Ascending aorta (tissue), 2 donors: ENCODE results near the gene WASHC3. TPM values are rescaled to one million over a fixed set of nuclear protein-coding genes. Genes with fewer than 3 reads are reported as not detected.
"Not testable (repeated sequence)": the region's sequence is repeated elsewhere in the genome, so short reads cannot be mapped to it uniquely, and the experiment has no call there.

Experiments used
- DNase-seq, 2 donors: peaks; one replicate each; pipeline ENCODE4 v3.0.0-alpha.2; 2019; ENCODE audit warnings: low spot score in 2 of 2
- H3K27ac ChIP-seq, 2 donors: fragments of 200-600 bp; sonication (generic); one replicate each; pipeline ENCODE4 v1.5.1; 2016 to 2017; ENCODE audit warnings: mild to moderate bottlenecking in 1 of 2
- H3K27me3 ChIP-seq: fragments of 200-600 bp; sonication (generic); one replicate; pipeline ENCODE4 v1.5.1; 2017
- H3K36me3 ChIP-seq, 2 donors: fragments of 200-600 bp; sonication (generic); one replicate each; pipeline ENCODE4 v1.5.1; 2016
- H3K4me1 ChIP-seq, 2 donors: fragments of 200-600 bp; sonication (generic); one replicate each; pipeline ENCODE4 v1.5.1; 2016 to 2017; ENCODE audit warnings: mild to moderate bottlenecking in 1 of 2
- H3K4me3 ChIP-seq, 2 donors: fragments of 200-600 bp; sonication (generic); one replicate each; pipeline ENCODE4 v1.5.1; 2016 to 2017; ENCODE audit warnings: mild to moderate bottlenecking in 1 of 2
- H3K9me3 ChIP-seq, 2 donors: fragments of 200-600 bp; sonication (generic); one replicate each; pipeline ENCODE4 v1.5.1; 2016
- CTCF ChIP-seq, 3 experiments: fragments of 200-600 bp in 2 of 3; fragments of 450-650 bp in 1 of 3; sonication (generic) in 2 of 3; IDR thresholded peaks; one replicate each; pipeline ENCODE4 v1.5.1; 2016 to 2019; ENCODE audit warnings: antibody characterized with exemption in 3 of 3, mild to moderate bottlenecking in 1 of 3, moderate library complexity in 1 of 3
- intact Hi-C: fragments of 100-400 bp; cut with DNase I; formaldehyde crosslinking; loops from one replicate; pipeline ENCODE4 v1.15.1; 2023
- total RNA-seq: library from RNA; depleted of rRNA; stranded (reverse); fragments of >200 nt; gene quantifications from one replicate; pipeline ENCODE4 v1.1.0, GENCODE V29; 2016

WASHC3 gene
- total RNA-seq, 1 donor from 2014 or later: 36.4 TPM

- no peak overlapping the region for H3K27ac ChIP-seq
- intact Hi-C loops: no loop called here
- H3K4me1 ChIP-seq: peaks cover 0 to 5% of the 10 kb centered on the region in 2 donors
- peaks cover 8 to 18% of the 10 kb centered on the region in 2 donors for H3K36me3 ChIP-seq
- TF ChIP-seq CTCF (IDR thresholded peaks at IDR 0.05): no peak
- no peaks in the 10 kb centered on the region for H3K9me3 ChIP-seq
- H3K27me3 ChIP-seq: no peaks in the 10 kb centered on the region
- DNase-seq: no peak
- no peak overlapping the region for H3K4me3 ChIP-seq
Observed at GRCh38 chr12:102026728-102027127, 35.1 kb downstream of the WASHC3 start.

- Histone ChIP-seq H3K27ac (no peak overlapping the region), H3K4me3 (no peak overlapping the region), H3K9me3 (no peaks in the 10 kb centered on the region), H3K4me1 (peaks cover 0 to 5% of the 10 kb centered on the region in 2 donors), H3K27me3 (no peaks in the 10 kb centered on the region), H3K36me3 (peaks cover 8 to 15% of the 10 kb centered on the region in 2 donors)
- intact Hi-C loops: no loop called here
- DNase-seq: no peak
- TF ChIP-seq CTCF (IDR thresholded peaks at IDR 0.05): no peak
Observed at GRCh38 chr12:102024765-102025164, 37.0 kb downstream of the WASHC3 start.

GRCh38 chr12:102023343-102023930, 38.4 kb downstream of the WASHC3 start:
- Histone ChIP-seq H3K9me3 (no peaks in the 10 kb centered on the region), H3K4me3 (no peak overlapping the region), H3K4me1 (no peaks in the 10 kb centered on the region), H3K36me3 (peaks cover 8 to 16% of the 10 kb centered on the region in 2 donors), H3K27ac (no peak overlapping the region), H3K27me3 (no peaks in the 10 kb centered on the region)
- TF ChIP-seq CTCF (IDR thresholded peaks at IDR 0.05): no peak
- no peak for DNase-seq
- intact Hi-C loops: no loop called here

GRCh38 chr12:102022286-102022685, 39.5 kb downstream of the WASHC3 start:
- Histone ChIP-seq H3K27ac (no peak overlapping the region), H3K4me1 (no peaks in the 10 kb centered on the region), H3K4me3 (no peak overlapping the region), H3K9me3 (no peaks in the 10 kb centered on the region), H3K36me3 (peaks cover 8 to 24% of the 10 kb centered on the region in 2 donors), H3K27me3 (no peaks in the 10 kb centered on the region)
- no peak for TF ChIP-seq CTCF (IDR thresholded peaks at IDR 0.05)
- no peak for DNase-seq
- intact Hi-C loops: no loop called here

- H3K9me3 ChIP-seq: no peaks in the 10 kb centered on the region
- no peaks in the 10 kb centered on the region for H3K4me1 ChIP-seq
- peaks cover 8 to 27% of the 10 kb centered on the region in 2 donors for H3K36me3 ChIP-seq
- H3K4me3 ChIP-seq: no peak overlapping the region
- DNase-seq: no peak
- TF ChIP-seq CTCF (IDR thresholded peaks at IDR 0.05): no peak
- H3K27ac ChIP-seq: no peak overlapping the region
- no peaks in the 10 kb centered on the region for H3K27me3 ChIP-seq
- intact Hi-C loops: no loop called here
Observed at GRCh38 chr12:102021540-102022246, 40.1 kb downstream of the WASHC3 start.

GRCh38 chr12:102018607-102019006, 43.2 kb downstream of the WASHC3 start:
- H3K27me3 ChIP-seq, H3K4me3 ChIP-seq, DNase-seq, H3K27ac ChIP-seq, H3K4me1 ChIP-seq, intact Hi-C loops, H3K9me3 ChIP-seq: not testable (repeated sequence)
- peaks cover 2 to 29% of the 10 kb centered on the region in 2 donors for H3K36me3 ChIP-seq
